IPS DF 19.7 (cell line): ENCODE data around the gene JAKMIP3.

Experiments
- DNase-seq: peaks from one replicate; pipeline ENCODE4 v3.0.0-alpha.2; 2013; ENCODE audit warnings: low read depth, low spot score

JAKMIP3 gene

GRCh38 chr10:132097609-132098377 lies 32.0 kb downstream of the JAKMIP3 start:
- DNase-seq, result no peak

DNA sequence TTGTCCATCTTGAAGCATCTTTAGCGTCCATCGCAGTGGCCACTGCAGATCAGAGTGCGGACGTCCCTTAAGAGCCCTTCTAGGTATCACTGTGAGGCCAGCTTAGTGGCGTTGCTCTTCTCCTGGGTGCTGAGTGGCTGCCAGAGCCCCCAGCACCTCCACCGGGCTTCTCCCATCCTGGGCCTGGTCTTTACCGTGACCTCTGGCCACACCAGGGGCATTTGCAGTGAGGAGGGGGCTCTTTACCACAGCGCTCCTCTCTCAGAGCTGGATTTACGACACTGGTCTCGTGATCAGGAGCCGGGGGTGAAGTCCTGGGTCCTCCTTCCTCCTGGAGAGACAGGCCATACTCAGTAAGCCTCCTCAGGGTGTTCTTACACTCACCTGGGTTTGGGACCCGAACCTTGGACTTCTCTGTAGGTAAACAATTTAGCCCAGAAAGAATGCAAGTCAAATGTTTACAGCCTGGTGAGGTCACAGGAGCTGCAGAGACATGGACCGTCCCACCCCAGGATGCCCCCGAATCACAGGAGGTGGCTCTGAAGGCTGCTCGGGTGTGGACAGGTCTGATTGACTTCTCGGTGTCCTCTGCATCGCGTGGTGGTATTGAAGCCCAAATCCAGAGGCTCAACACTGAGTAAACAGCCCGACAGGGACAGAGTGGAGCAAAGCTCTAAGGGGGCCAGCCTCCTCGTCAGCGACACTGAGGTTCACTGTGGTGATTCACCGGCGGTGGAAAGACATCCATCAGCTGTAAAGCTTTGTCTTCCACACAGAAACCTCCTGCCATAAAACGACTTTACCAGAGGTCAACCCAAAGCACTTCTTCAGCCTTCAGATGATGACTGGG lies 33.0 kb downstream of the JAKMIP3 start:
- no peak for DNase-seq

GRCh38 chr10:132099389-132100090 lies 33.8 kb downstream of the JAKMIP3 start:
- no peak for DNase-seq

DNA sequence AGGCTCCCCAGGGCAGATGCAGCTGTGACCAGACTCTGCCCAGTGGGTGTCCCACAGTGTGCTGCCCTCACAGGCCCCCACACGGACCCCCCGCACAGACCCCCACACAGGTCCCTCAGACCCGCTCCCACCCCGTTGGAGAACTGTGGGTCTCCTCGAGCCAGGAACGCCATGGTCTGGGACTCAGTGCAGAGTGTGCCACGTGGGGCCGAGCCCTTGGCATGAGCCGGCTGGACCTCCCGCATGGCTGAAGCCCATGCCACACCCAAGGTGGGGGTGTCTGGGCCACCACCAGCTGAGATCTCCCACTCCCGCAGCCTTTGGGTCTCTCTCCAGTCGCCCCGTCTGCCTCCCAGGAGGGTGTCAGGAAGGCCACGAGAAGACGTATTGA lies 34.3 kb downstream of the JAKMIP3 start:
- DNase-seq, result no peak

DNA sequence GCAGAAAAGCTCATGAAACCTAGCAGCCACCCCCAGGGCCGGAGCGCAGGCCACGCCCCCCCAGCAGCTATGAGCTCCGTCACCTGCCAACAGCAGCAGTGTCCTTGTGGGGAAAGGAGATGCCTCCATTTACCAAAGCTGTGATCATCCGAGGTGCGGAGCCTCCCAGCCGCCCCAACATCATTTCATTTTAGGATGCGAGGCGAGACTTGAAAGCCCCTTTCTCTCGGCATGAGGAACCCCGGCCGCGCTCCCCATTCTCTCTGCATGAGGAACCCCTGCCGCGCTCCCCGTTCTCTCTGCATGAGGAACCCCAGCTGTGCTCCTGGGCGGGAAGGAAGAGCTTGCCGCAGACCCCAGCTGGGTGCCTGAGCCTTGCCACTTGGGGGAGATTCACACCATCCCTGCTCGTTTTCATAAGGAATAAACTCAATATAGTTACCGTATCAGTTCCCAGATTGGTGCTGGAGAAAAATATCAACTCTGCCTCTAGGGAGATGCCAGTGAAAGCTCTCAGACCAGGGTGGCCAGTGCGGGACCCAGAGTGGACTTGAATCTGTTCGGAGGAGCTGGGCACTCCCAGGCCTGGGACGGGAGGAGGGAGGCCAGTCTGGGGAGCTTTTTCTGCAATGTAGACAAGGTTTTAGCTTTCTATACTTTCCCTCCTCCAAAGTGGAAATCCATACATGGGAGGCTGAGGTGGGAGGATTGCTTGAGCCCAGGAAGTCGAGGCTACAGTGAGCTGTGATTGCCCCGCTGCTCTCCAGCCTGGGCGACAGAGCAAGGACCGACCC lies 35.0 kb downstream of the JAKMIP3 start:
- no peak for DNase-seq

DNA sequence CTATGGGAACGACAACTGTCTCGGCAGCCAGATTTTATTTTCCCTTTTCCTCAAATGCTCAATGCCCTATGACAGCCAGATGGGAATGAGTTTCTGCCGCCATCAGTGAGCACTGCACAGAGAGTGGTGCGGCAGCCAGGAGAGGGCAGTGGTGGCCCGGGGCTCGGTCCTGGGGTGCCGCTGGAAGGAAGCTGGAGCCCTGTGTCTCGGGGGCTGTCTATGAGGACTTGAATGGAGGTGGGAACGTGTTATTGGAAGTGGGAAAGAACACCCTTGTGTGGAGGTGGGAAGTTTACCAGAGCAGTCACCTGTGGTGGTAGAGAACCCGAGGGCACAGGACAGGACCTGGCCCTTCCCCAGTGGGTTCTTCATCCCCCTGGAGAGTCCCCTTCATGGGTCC lies 35.8 kb downstream of the JAKMIP3 start:
- no peak for DNase-seq

DNA sequence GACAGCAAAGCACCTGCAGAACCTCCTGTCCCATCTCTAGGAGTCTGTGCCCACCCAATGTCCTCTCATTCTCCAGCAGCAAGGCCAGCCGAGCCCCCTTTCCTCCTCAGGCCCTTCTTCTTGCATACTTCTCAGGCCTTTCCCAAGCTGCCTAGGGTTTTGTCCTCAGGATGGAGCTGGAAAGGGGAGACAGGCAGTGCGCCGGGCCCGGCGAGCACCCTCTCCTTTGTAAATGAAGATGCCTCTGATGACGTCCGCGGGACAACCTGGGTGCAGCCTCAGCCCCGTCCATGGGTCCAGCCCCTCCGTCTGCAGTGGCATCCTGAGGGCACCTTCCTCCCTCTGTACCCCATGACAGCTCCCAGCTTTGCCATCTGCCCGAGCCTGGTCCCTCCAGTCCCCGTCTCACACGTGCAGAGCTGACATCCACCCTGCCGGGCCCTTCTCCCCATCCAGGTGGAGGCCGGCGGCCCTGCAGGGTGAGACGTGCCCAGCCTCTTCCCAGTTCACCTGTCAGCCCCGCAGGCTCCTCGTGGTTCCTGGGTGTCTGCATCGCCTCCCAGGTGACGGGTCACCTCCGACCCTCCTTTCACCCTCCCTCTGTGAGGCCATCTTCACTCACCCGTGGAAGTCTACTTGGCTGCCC lies 36.4 kb downstream of the JAKMIP3 start:
- DNase-seq, result no peak

GRCh38 chr10:132102717-132103110 lies 37.0 kb downstream of the JAKMIP3 start:
- DNase-seq, result no peak

GRCh38 chr10:132103116-132103910 lies 37.6 kb downstream of the JAKMIP3 start:
- no peak for DNase-seq

GRCh38 chr10:132104062-132104461 lies 38.3 kb downstream of the JAKMIP3 start:
- DNase-seq, result no peak

DNA sequence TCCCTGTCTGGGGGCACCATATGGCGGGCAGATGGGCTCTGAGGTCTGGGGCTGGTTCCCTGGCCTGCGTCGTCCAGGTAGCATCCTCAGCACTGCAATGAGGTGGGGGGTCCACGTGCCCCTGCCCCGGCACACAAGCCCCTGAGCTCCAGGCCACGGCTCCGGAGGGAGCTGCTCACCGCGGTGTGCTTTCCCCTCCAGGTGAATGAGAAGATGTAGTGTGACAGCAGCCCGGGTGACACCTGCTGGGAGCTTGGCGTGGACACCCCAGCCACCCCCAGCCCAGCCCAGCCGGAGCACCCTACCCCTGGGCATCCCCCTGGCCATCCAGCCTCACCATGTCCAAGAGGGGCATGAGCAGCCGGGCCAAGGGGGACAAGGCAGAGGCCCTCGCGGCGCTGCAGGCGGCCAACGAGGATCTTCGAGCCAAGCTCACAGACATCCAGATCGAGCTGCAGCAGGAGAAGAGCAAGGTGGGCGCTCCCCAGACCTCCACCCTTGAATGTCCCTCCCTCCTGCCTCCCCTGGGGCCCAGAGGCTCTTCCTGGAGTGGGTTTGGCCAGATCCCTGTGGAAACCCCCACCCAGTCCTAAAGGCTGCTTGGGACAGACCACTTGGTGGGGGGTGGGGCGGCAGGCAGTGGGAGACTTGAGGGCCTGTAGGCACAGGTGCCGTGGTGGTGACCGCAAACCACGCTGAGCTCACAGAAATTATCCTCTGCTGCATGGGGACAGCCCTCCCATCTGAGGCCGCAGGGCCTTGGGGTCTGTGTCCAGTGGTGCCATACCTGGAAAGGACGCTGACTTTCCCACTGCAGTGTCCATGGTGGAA lies 38.9 kb downstream of the JAKMIP3 start:
- no peak for DNase-seq

- DNase-seq, result no peak
Observed at GRCh38 chr10:132105302-132105995, 39.7 kb downstream of the JAKMIP3 start.

- DNase-seq, result no peak
Observed at GRCh38 chr10:132106431-132106830, 40.7 kb downstream of the JAKMIP3 start.

GRCh38 chr10:132107186-132107948 lies 41.6 kb downstream of the JAKMIP3 start:
- DNase-seq, result no peak

GRCh38 chr10:132107949-132108877 lies 42.5 kb downstream of the JAKMIP3 start:
- no peak for DNase-seq

- no peak for DNase-seq
Observed at GRCh38 chr10:132109341-132110110, 43.8 kb downstream of the JAKMIP3 start.
